H1 (cell line): ENCODE data around the gene TTBK2. TPM values are rescaled to one million over a fixed set of nuclear protein-coding genes. Genes with fewer than 3 reads are reported as not detected.

Experiments
- CREB1 ChIP-seq: IDR thresholded peaks from 2 replicates; pipeline ENCODE4 v1.6.1; 2012; ENCODE audit warnings: inconsistent platforms
- EZH2 ChIP-seq: fragments of 200-600 bp; sonication (generic); IDR thresholded peaks from 2 replicates; pipeline ENCODE4 v1.7.1; 2012; ENCODE audit warnings: low read depth, mild to moderate bottlenecking, moderate library complexity, low read length, inconsistent platforms; ENCODE audit not compliant: severe bottlenecking
- PHF8 ChIP-seq: fragments of 200-600 bp; sonication (generic); conservative IDR thresholded peaks from 2 replicates; pipeline ENCODE4 v1.7.1; 2012; ENCODE audit warnings: low read depth, mild to moderate bottlenecking, inconsistent platforms, low read length, moderate library complexity
- SAP30 ChIP-seq: fragments of 300-600 bp; sonication (generic); IDR thresholded peaks from 2 replicates; pipeline ENCODE4 v1.7.1; 2012; ENCODE audit warnings: low read length, moderate library complexity, mild to moderate bottlenecking, inconsistent platforms; ENCODE audit not compliant: insufficient read depth, insufficient replicate concordance
- SIN3A ChIP-seq, 2 experiments: IDR thresholded peaks in 1 of 2; conservative IDR thresholded peaks in 1 of 2; 2 replicates each; pipeline ENCODE4 v1.6.1; 2011 to 2012; ENCODE audit warnings: low read length in 2 of 2, improper control_type of control experiment in 1 of 2, low read depth in 1 of 2, mild to moderate bottlenecking in 1 of 2
- TBP ChIP-seq: IDR thresholded peaks from 2 replicates; pipeline ENCODE4 v1.6.1; 2011; ENCODE audit warnings: low read depth, low read length, improper control_type of control experiment
- polyA plus RNA-seq, 7 experiments: library from polyadenylated mRNA; depleted of rRNA in 3 of 7; stranded (reverse) in 5 of 7; unstranded in 2 of 7; fragments of >200 nt in 5 of 7; fragments of 200-250 nt in 2 of 7; gene quantifications; 1 replicate in 5 of 7; 2 replicates in 1 of 7; 4 replicates in 1 of 7; pipeline versions ENCODE4 v1.2.1 to v1.2.3, GENCODE V29; 2011 to 2013; ENCODE audit warnings: missing spikeins in 2 of 7, mixed read lengths in 2 of 7
- total RNA-seq: library from RNA; stranded (reverse); fragmentation: NEBNext Ultra II Directional; extraction: Animal tissue kit (Norgen Biotek cat#: 25700); gene quantifications from 2 replicates; pipeline ENCODE4 v1.2.1, GENCODE V29; 2021
- TF ChIP-seq, protein P1 (sequence below): IDR thresholded peaks from 2 replicates; pipeline ENCODE4 v1.6.1; 2012; ENCODE audit warnings: low read length, inconsistent platforms

TTBK2 gene
- total and polyA plus RNA-seq, 2 of the 8 experiments (the other 6 are each of a cell fraction or from before 2014, with no cell fraction given): 2.7 to 18.2 TPM

DNA sequence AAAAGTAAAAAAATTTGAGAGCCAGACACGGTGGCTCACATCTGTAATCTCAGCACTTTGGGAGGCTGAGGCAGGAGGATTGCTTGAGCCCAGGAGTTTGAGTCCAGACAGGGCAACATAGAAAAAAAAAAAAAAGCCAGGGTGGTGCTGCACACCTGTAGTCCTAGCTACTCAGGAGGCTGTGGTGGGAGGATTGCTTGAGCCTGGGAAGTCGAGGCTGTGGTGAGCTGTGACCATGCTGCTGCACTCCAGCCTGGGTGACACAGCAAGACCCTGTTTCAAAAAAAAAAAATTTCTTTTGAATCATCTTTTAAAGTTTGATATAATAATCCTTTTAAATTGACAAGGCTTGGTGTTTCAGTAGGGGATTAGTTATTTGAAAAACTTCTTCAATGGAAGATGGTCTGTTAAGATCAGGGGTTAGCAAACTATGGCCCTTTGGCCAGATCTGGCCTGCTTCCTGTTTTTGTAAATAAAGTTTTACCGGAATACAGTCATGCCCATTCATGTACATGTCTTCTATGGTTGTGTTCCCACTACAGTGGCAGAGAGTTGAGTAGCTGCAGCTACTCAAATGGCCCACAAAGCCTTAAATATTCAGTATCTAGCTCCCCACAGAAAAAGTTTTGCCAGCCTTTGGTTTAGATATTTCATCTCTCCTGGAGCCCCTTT, 212.6 kb downstream of the TTBK2 start (continued):
- TF ChIP-seq, protein P1, sequence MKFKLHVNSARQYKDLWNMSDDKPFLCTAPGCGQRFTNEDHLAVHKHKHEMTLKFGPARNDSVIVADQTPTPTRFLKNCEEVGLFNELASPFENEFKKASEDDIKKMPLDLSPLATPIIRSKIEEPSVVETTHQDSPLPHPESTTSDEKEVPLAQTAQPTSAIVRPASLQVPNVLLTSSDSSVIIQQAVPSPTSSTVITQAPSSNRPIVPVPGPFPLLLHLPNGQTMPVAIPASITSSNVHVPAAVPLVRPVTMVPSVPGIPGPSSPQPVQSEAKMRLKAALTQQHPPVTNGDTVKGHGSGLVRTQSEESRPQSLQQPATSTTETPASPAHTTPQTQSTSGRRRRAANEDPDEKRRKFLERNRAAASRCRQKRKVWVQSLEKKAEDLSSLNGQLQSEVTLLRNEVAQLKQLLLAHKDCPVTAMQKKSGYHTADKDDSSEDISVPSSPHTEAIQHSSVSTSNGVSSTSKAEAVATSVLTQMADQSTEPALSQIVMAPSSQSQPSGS: no peak
- TF ChIP-seq EZH2 (no peak), SIN3A (conservative IDR thresholded peaks at IDR 0.05 in 1 of 2, IDR thresholded peaks at IDR 0.05 in 1 of 2; ENCODE audit: low read depth in 1 of 2, low read length in 2 of 2) (no peak), TBP (no peak), SAP30 (no peak), PHF8 (no peak), CREB1 (no peak)
